GM19099 (cell line): ENCODE results near the gene POLR1G.
A peak's percentile ranks its signal among the peaks of the same experiment; 100 is the strongest.

Source experiments
- POLR2A ChIP-seq: IDR thresholded peaks from 3 replicates; pipeline ENCODE4 v1.6.1; 2011; ENCODE audit warnings: low read depth; ENCODE audit not compliant: insufficient read length; ENCODE audit errors: extremely low read depth

The POLR1G gene

GRCh38 chr19:45382426-45382825, 24.0 kb upstream of the POLR1G start:
- no peak for TF ChIP-seq POLR2A

GRCh38 chr19:45385392-45386221, 20.8 kb upstream of the POLR1G start:
- TF ChIP-seq POLR2A = no peak

GRCh38 chr19:45391346-45391745, 15.1 kb upstream of the POLR1G start:
- TF ChIP-seq POLR2A = no peak

- no peak for TF ChIP-seq POLR2A
These were observed 14.4 kb upstream of the POLR1G start for GRCh38 chr19:45391871-45392665.

- no peak for TF ChIP-seq POLR2A
These were observed 10.4 kb upstream of the POLR1G start for GRCh38 chr19:45395821-45396617.

GRCh38 chr19:45400192-45400591, 6.3 kb upstream of the POLR1G start:
- no peak for TF ChIP-seq POLR2A

- TF ChIP-seq POLR2A = no peak
These were observed 4.6 kb upstream of the POLR1G start for GRCh38 chr19:45401815-45402214.

GRCh38 chr19:45402298-45403061, 4.0 kb upstream of the POLR1G start:
- no peak for TF ChIP-seq POLR2A

GRCh38 chr19:45403272-45403671, 3.2 kb upstream of the POLR1G start:
- no peak for TF ChIP-seq POLR2A

GRCh38 chr19:45403781-45404556, 2.5 kb upstream of the POLR1G start:
- TF ChIP-seq POLR2A = no peak

GRCh38 chr19:45404557-45405434, 1.6 kb upstream of the POLR1G start, which contains the start of gene PPP1R13L:
TSS of gene PPP1R13L (minus strand) at chr19:45405069. CDS start at chr19:45398318, 6,751 bp downstream.
- peak; percentile 19 for TF ChIP-seq POLR2A

- TF ChIP-seq POLR2A = peak; percentile 8
These were observed 814 bp upstream of the POLR1G start for GRCh38 chr19:45405435-45406225.

- TF ChIP-seq POLR2A = no peak
These were observed 589 bp downstream of the POLR1G start for GRCh38 chr19:45407091-45407375.

- no peak for TF ChIP-seq POLR2A
These were observed 1.7 kb downstream of the POLR1G start for GRCh38 chr19:45408121-45408520.
